Activated effector memory CD4-positive, alpha-beta T cell treated with anti-CD3 and anti-CD28 coated beads, Interleukin-2, amount 50 U/mL, for 16 hours (primary cell): ENCODE data around the gene SUGP1.
"Not testable (repeated sequence)": the region's sequence is repeated elsewhere in the genome, so short reads cannot be mapped to it uniquely, and the experiment has no call there.

ENCODE experiments used
- DNase-seq: peaks from one replicate; pipeline ENCODE4 v3.0.0-alpha.2; 2020

The SUGP1 gene

GRCh38 chr19:19320361-19321140 lies at the start of gene SUGP1, which contains the start of gene MAU2:
Gene SUGP1, minus strand, starts transcription at chr19:19320509. Its CDS starts 13 bp downstream, at chr19:19320496.
Gene MAU2, plus strand, starts transcription at chr19:19320829. Its CDS starts 31 bp downstream, at chr19:19320860.
- peak; percentile 96 for DNase-seq

GRCh38 chr19:19368087-19368486 lies 47.8 kb upstream of the SUGP1 start:
- no peak for DNase-seq

GRCh38 chr19:19366434-19367396 lies 46.4 kb upstream of the SUGP1 start:
- peak; percentile 89 for DNase-seq

GRCh38 chr19:19362075-19362474 lies 41.8 kb upstream of the SUGP1 start:
- DNase-seq = no peak

- peak; percentile 87 for DNase-seq
These were observed 40.8 kb upstream of the SUGP1 start for GRCh38 chr19:19361075-19361594.

GRCh38 chr19:19356901-19357566 lies 36.7 kb upstream of the SUGP1 start:
- no peak for DNase-seq

- DNase-seq = no peak
These were observed 36.2 kb upstream of the SUGP1 start for GRCh38 chr19:19356500-19356899.

- DNase-seq = no peak
These were observed 35.4 kb upstream of the SUGP1 start for GRCh38 chr19:19355606-19356139.

- DNase-seq = no peak
These were observed 34.6 kb upstream of the SUGP1 start for GRCh38 chr19:19354932-19355331.

- DNase-seq = no peak
These were observed 33.7 kb upstream of the SUGP1 start for GRCh38 chr19:19354007-19354406.

- DNase-seq = no peak
These were observed 32.5 kb upstream of the SUGP1 start for GRCh38 chr19:19352823-19353222.

GRCh38 chr19:19350756-19351155 lies 30.4 kb upstream of the SUGP1 start:
- not testable (repeated sequence) for DNase-seq

GRCh38 chr19:19349365-19349764 lies 29.1 kb upstream of the SUGP1 start:
- no peak for DNase-seq

GRCh38 chr19:19348266-19348665 lies 28.0 kb upstream of the SUGP1 start:
- no peak for DNase-seq

GRCh38 chr19:19347401-19348110 lies 27.2 kb upstream of the SUGP1 start:
- no peak for DNase-seq

GRCh38 chr19:19345970-19346369 lies 25.7 kb upstream of the SUGP1 start:
- no peak for DNase-seq

- no peak for DNase-seq
These were observed 24.9 kb upstream of the SUGP1 start for GRCh38 chr19:19345232-19345631.

- no peak for DNase-seq
These were observed 23.5 kb upstream of the SUGP1 start for GRCh38 chr19:19343762-19344161.

GRCh38 chr19:19343016-19343362 lies 22.7 kb upstream of the SUGP1 start:
- no peak for DNase-seq

GRCh38 chr19:19342086-19343015 lies 22.0 kb upstream of the SUGP1 start:
- peak; percentile 69 for DNase-seq

GRCh38 chr19:19341026-19341425 lies 20.7 kb upstream of the SUGP1 start:
- no peak for DNase-seq
